Loucy (cell line): ENCODE measurements around the gene ITM2B.

ENCODE experiments used
- H2AFZ ChIP-seq: fragments of 200-600 bp; sonication (generic); 2 replicates; pipeline ENCODE4 v1.6.0; 2016; ENCODE audit warnings: antibody characterized with exemption, mild to moderate bottlenecking, low read length, moderate library complexity
- H3F3A ChIP-seq: fragments of 200-600 bp; 2 replicates; pipeline ENCODE4 v1.6.0; 2016; ENCODE audit warnings: antibody characterized with exemption, low read depth, mild to moderate bottlenecking
- H3K27me3 ChIP-seq: fragments of 200-600 bp; sonication (generic); 2 replicates; pipeline ENCODE4 v1.6.1; 2014; ENCODE audit warnings: low read length, mild to moderate bottlenecking; ENCODE audit not compliant: insufficient read depth, poor library complexity, severe bottlenecking
- H3K36me3 ChIP-seq: fragments of 200-600 bp; sonication (generic); 2 replicates; pipeline ENCODE4 v1.6.1; 2016; ENCODE audit warnings: low read length; ENCODE audit not compliant: insufficient read depth
- H3K4me1 ChIP-seq: fragments of 200-600 bp; sonication (generic); 2 replicates; pipeline ENCODE4 v1.5.1; 2014; ENCODE audit warnings: low read length, mild to moderate bottlenecking; ENCODE audit not compliant: insufficient read depth, poor library complexity, severe bottlenecking
- H3K4me2 ChIP-seq: fragments of 200-600 bp; sonication (generic); 2 replicates; pipeline ENCODE4 v1.6.0; 2014; ENCODE audit warnings: antibody characterized with exemption, low read length, low read depth, mild to moderate bottlenecking; ENCODE audit not compliant: poor library complexity, severe bottlenecking
- H3K4me3 ChIP-seq: fragments of 200-600 bp; sonication (generic); 2 replicates; pipeline ENCODE4 v1.5.1; 2014; ENCODE audit warnings: low read length, mild to moderate bottlenecking, mixed read lengths; ENCODE audit not compliant: poor library complexity, severe bottlenecking
- H3K79me2 ChIP-seq: fragments of 200-600 bp; sonication (generic); 2 replicates; pipeline ENCODE4 v1.6.1; 2014; ENCODE audit warnings: low read length; ENCODE audit not compliant: insufficient read depth
- H3K9ac ChIP-seq: fragments of 200-600 bp; sonication (generic); 2 replicates; pipeline ENCODE4 v1.6.0; 2014; ENCODE audit warnings: mild to moderate bottlenecking, low read depth, low read length, moderate library complexity; ENCODE audit not compliant: poor library complexity, severe bottlenecking
- H3K9me2 ChIP-seq: fragments of 200-600 bp; sonication (generic); replicated peaks from 2 replicates; pipeline ENCODE4 v1.6.1; 2016; ENCODE audit warnings: low read depth, low read length, mixed read lengths
- H3K9me3 ChIP-seq: fragments of 200-600 bp; sonication (generic); 2 replicates; pipeline ENCODE4 v1.6.1; 2014; ENCODE audit warnings: mild to moderate bottlenecking, antibody characterized with exemption, low read length, low read depth; ENCODE audit not compliant: insufficient read depth
- H4K20me1 ChIP-seq: fragments of 200-600 bp; sonication (generic); 2 replicates; pipeline ENCODE4 v1.6.0; 2014; ENCODE audit warnings: antibody characterized with exemption, low read length, mild to moderate bottlenecking; ENCODE audit not compliant: insufficient read depth, poor library complexity, severe bottlenecking
- CTCF ChIP-seq: fragments of 200-600 bp; sonication (generic); conservative IDR thresholded peaks from 2 replicates; pipeline ENCODE4 v1.5.1; 2014; ENCODE audit warnings: mild to moderate bottlenecking, antibody characterized with exemption, low read length
- EZH2phosphoT487 ChIP-seq: fragments of 200-600 bp; IDR thresholded peaks from 2 replicates; pipeline ENCODE4 v1.6.1; 2018; ENCODE audit warnings: antibody characterized with exemption, mild to moderate bottlenecking, moderate library complexity, borderline replicate concordance

ITM2B gene

GRCh38 chr13:48233046-48233888 is at the start of gene ITM2B:
ITM2B (plus strand) TSS chr13:48233206; CDS start chr13:48233361, 155 bp downstream.
- peak within 1 kb of the TSS; percentile 92 for H3K4me2 ChIP-seq
- no peaks in the 10 kb centered on the region; the same call in 1 of the 2 replicates for H3F3A ChIP-seq
- no peaks in the 10 kb centered on the region for H3K9me2 ChIP-seq
- H3K27me3 ChIP-seq: no peaks in the 10 kb centered on the region
- peak within 1 kb of the TSS; percentile 97 for H3K9ac ChIP-seq
- no peaks in the 10 kb centered on the region for H3K9me3 ChIP-seq
- peaks cover 53% of the 10 kb centered on the region for H3K4me1 ChIP-seq
- peak; percentile 67 for TF ChIP-seq CTCF
- TF ChIP-seq EZH2phosphoT487: no peak
- H3K36me3 ChIP-seq: no peaks in the 10 kb centered on the region
- H3K4me3 ChIP-seq: peak within 1 kb of the TSS; percentile 99
- peak within 1 kb of the TSS; percentile 94 for H2AFZ ChIP-seq
- peaks cover 57% of the 10 kb centered on the region for H3K79me2 ChIP-seq
- H4K20me1 ChIP-seq: peaks cover 46% of the 10 kb centered on the region

- TF ChIP-seq EZH2phosphoT487: no peak
- no peak for TF ChIP-seq CTCF
These were observed 48.7 kb upstream of the ITM2B start for GRCh38 chr13:48184260-48184659.

GRCh38 chr13:48185018-48185417 is 48.0 kb upstream of the ITM2B start:
- Histone ChIP-seq H4K20me1 (no peaks in the 10 kb centered on the region), H3K4me1 (peaks cover 67% of the 10 kb centered on the region), H3K9ac (peak overlapping the region; percentile 22), H3K79me2 (no peaks in the 10 kb centered on the region), H3K4me3 (no peak overlapping the region), H3K27me3 (no peaks in the 10 kb centered on the region), H3K4me2 (peak overlapping the region; percentile 31), H3K36me3 (no peaks in the 10 kb centered on the region), H3K9me2 (no peaks in the 10 kb centered on the region), H3F3A (no peaks in the 10 kb centered on the region), H2AFZ (no peak overlapping the region; the same call in 1 of the 2 replicates), H3K9me3 (no peaks in the 10 kb centered on the region)
- TF ChIP-seq CTCF (no peak), EZH2phosphoT487 (no peak)

More at GRCh38 chr13:48184260-48184659, 48.7 kb upstream of the ITM2B start:
- H3K9me3 ChIP-seq: no peaks in the 10 kb centered on the region
- no peak overlapping the region for H3K4me3 ChIP-seq
- H3K4me2 ChIP-seq: peak overlapping the region; percentile 31
- H3K9ac ChIP-seq: peak overlapping the region; percentile 22
- no peaks in the 10 kb centered on the region for H4K20me1 ChIP-seq
- H3F3A ChIP-seq: no peaks in the 10 kb centered on the region
- H2AFZ ChIP-seq: peak overlapping the region; percentile 1; the same call in 1 of the 2 replicates
- H3K9me2 ChIP-seq: no peaks in the 10 kb centered on the region
- no peaks in the 10 kb centered on the region for H3K36me3 ChIP-seq
- peaks cover 67% of the 10 kb centered on the region for H3K4me1 ChIP-seq
- no peaks in the 10 kb centered on the region for H3K79me2 ChIP-seq
- H3K27me3 ChIP-seq: no peaks in the 10 kb centered on the region
